ENCODE data around the gene OSBPL9.

GRCh38 chr1:51575406-51576084, 41.3 kb upstream of the OSBPL9 start:
- TF ChIP-seq POLR2A (IDR thresholded peaks at IDR 0.05), result no peak
- TF ChIP-seq, protein P1, sequence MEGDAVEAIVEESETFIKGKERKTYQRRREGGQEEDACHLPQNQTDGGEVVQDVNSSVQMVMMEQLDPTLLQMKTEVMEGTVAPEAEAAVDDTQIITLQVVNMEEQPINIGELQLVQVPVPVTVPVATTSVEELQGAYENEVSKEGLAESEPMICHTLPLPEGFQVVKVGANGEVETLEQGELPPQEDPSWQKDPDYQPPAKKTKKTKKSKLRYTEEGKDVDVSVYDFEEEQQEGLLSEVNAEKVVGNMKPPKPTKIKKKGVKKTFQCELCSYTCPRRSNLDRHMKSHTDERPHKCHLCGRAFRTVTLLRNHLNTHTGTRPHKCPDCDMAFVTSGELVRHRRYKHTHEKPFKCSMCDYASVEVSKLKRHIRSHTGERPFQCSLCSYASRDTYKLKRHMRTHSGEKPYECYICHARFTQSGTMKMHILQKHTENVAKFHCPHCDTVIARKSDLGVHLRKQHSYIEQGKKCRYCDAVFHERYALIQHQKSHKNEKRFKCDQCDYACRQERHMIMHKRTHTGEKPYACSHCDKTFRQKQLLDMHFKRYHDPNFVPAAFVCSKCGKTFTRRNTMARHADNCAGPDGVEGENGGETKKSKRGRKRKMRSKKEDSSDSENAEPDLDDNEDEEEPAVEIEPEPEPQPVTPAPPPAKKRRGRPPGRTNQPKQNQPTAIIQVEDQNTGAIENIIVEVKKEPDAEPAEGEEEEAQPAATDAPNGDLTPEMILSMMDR (IDR thresholded peaks at IDR 0.05), result no peak
